ENCODE measurements around the gene TRIM8. TPM values are rescaled to one million over a fixed set of nuclear protein-coding genes. Genes with fewer than 3 reads are reported as not detected.
A peak's percentile ranks its signal among the peaks of the same experiment; 100 is the strongest.

The TRIM8 gene
- total RNA-seq, 1 donor from 2014 or later: 31.4 TPM

- Mint-ChIP-seq H3K27ac (peak overlapping the region; percentile 98), H3K4me3 (peak overlapping the region; percentile 98), H3K4me1 (peaks cover 71% of the 10 kb centered on the region), H3K27me3 (ENCODE audit: insufficient read depth, low read depth) (peaks cover 12% of the 10 kb centered on the region), H3K36me3 (peaks cover 11% of the 10 kb centered on the region), H3K9me3 (peaks cover 3% of the 10 kb centered on the region)
- TF ChIP-seq EZH2 (IDR thresholded peaks at IDR 0.05) (no peak), EZH2phosphoT487 (IDR thresholded peaks at IDR 0.05) (no peak), CTCF (IDR thresholded peaks at IDR 0.05) (no peak)
- no peak for DNase-seq (ENCODE audit: low spot score)
- Histone ChIP-seq H3K9ac (no peak overlapping the region), H2AFZ (replicated peaks) (no peak overlapping the region), H3K36me3 (no peaks in the 10 kb centered on the region), H3K4me3 (no peak overlapping the region), H3K27ac (peak overlapping the region; percentile 99), H3K79me2 (ENCODE audit: low read depth) (peaks cover 92% of the 10 kb centered on the region), H3K27me3 (no peaks in the 10 kb centered on the region), H4K20me1 (ENCODE audit: low read depth) (peaks cover 88% of the 10 kb centered on the region), H3F3A (ENCODE audit: low read depth) (peaks cover 58% of the 10 kb centered on the region), H3K4me2 (peak overlapping the region; percentile 93), H3K9me3 (ENCODE audit: low read depth) (no peaks in the 10 kb centered on the region), H3K4me1 (peaks cover 68% of the 10 kb centered on the region)
Measured at GRCh38 chr10:102648269-102648888, 4.1 kb downstream of the TRIM8 start.

- peaks cover 55% of the 10 kb centered on the region for H3F3A ChIP-seq (ENCODE audit: low read depth)
- H3K36me3 ChIP-seq: no peaks in the 10 kb centered on the region
- H3K79me2 ChIP-seq (ENCODE audit: low read depth): peaks cover 97% of the 10 kb centered on the region
- no peak overlapping the region for H2AFZ ChIP-seq (replicated peaks)
- TF ChIP-seq EZH2 (IDR thresholded peaks at IDR 0.05) (no peak), EZH2phosphoT487 (IDR thresholded peaks at IDR 0.05) (no peak), CTCF (IDR thresholded peaks at IDR 0.05) (no peak)
- H3K4me2 ChIP-seq: peak overlapping the region; percentile 93
- H3K27ac ChIP-seq: peak overlapping the region; percentile 99
- H3K4me1 ChIP-seq: peaks cover 68% of the 10 kb centered on the region
- H3K4me3 ChIP-seq: peak overlapping the region; percentile 45
- DNase-seq (ENCODE audit: low spot score): peak; percentile 93
- Mint-ChIP-seq H3K27ac (peak overlapping the region; percentile 98), H3K27me3 (ENCODE audit: insufficient read depth, low read depth) (peaks cover 12% of the 10 kb centered on the region), H3K9me3 (peaks cover 3% of the 10 kb centered on the region), H3K4me1 (peaks cover 74% of the 10 kb centered on the region), H3K4me3 (peak overlapping the region; percentile 80), H3K36me3 (peaks cover 16% of the 10 kb centered on the region)
- peaks cover 95% of the 10 kb centered on the region for H4K20me1 ChIP-seq (ENCODE audit: low read depth)
- H3K9ac ChIP-seq: peak overlapping the region; percentile 54
- H3K27me3 ChIP-seq: no peaks in the 10 kb centered on the region
- H3K9me3 ChIP-seq (ENCODE audit: low read depth): no peaks in the 10 kb centered on the region
Measured at GRCh38 chr10:102648889-102649796, 4.9 kb downstream of the TRIM8 start.

- DNase-seq (ENCODE audit: low spot score): peak; percentile 63
- no peaks in the 10 kb centered on the region for H3K27me3 ChIP-seq
- peak overlapping the region; percentile 69 for H3K4me3 Mint-ChIP-seq
- no peak overlapping the region for H2AFZ ChIP-seq (replicated peaks)
- no peaks in the 10 kb centered on the region for H3K36me3 ChIP-seq
- peaks cover 90% of the 10 kb centered on the region for H3K79me2 ChIP-seq (ENCODE audit: low read depth)
- H4K20me1 ChIP-seq (ENCODE audit: low read depth): peaks cover 99% of the 10 kb centered on the region
- peak overlapping the region; percentile 96 for H3K27ac Mint-ChIP-seq
- peak overlapping the region; percentile 45 for H3K4me3 ChIP-seq
- peaks cover 76% of the 10 kb centered on the region for H3K4me1 Mint-ChIP-seq
- peaks cover 11% of the 10 kb centered on the region for H3K27me3 Mint-ChIP-seq (ENCODE audit: insufficient read depth, low read depth)
- H3K4me2 ChIP-seq: peak overlapping the region; percentile 93
- H3K9me3 ChIP-seq (ENCODE audit: low read depth): no peaks in the 10 kb centered on the region
- peaks cover 68% of the 10 kb centered on the region for H3K4me1 ChIP-seq
- H3K27ac ChIP-seq: peak overlapping the region; percentile 99
- H3K9ac ChIP-seq: no peak overlapping the region
- peaks cover 55% of the 10 kb centered on the region for H3F3A ChIP-seq (ENCODE audit: low read depth)
- TF ChIP-seq CTCF (IDR thresholded peaks at IDR 0.05): no peak
- TF ChIP-seq EZH2phosphoT487 (IDR thresholded peaks at IDR 0.05): no peak
- TF ChIP-seq EZH2 (IDR thresholded peaks at IDR 0.05): no peak
- peaks cover 3% of the 10 kb centered on the region for H3K9me3 Mint-ChIP-seq
- H3K36me3 Mint-ChIP-seq: peaks cover 20% of the 10 kb centered on the region
Measured at GRCh38 chr10:102649797-102650654, 5.7 kb downstream of the TRIM8 start.

Measured in neural progenitor cell (in vitro differentiated cells).